ENCODE measurements around the gene CLDN8.

Gene CLDN8

DNA sequence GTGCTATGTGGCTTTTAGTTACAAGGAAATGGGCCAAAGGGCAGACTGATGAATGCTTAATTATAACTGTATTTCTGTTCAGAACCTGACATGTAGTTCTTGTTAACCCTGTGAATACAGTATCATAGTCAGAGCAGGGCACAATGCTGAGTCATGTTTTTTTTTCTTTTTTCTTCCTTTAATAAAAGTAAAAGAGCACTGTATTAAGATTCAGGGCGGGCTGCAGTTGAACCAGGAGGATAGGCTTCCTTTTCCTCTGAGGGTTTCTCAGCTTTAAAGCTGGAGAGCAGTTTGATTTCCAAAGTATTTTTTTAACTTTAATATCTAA lies 8.7 kb downstream of the CLDN8 start:
- TF ChIP-seq EZH2phosphoT487 (IDR thresholded peaks at IDR 0.05; ENCODE audit: borderline replicate concordance, low read length) = no peak
- TF ChIP-seq, protein P1, sequence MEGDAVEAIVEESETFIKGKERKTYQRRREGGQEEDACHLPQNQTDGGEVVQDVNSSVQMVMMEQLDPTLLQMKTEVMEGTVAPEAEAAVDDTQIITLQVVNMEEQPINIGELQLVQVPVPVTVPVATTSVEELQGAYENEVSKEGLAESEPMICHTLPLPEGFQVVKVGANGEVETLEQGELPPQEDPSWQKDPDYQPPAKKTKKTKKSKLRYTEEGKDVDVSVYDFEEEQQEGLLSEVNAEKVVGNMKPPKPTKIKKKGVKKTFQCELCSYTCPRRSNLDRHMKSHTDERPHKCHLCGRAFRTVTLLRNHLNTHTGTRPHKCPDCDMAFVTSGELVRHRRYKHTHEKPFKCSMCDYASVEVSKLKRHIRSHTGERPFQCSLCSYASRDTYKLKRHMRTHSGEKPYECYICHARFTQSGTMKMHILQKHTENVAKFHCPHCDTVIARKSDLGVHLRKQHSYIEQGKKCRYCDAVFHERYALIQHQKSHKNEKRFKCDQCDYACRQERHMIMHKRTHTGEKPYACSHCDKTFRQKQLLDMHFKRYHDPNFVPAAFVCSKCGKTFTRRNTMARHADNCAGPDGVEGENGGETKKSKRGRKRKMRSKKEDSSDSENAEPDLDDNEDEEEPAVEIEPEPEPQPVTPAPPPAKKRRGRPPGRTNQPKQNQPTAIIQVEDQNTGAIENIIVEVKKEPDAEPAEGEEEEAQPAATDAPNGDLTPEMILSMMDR (IDR thresholded peaks at IDR 0.05; ENCODE audit: low read depth, low read length, poor library complexity, severe bottlenecking) = no peak
- Histone ChIP-seq H3K4me1 (ENCODE audit: control insufficient read depth, low read length) (no peaks in the 10 kb centered on the region), H3K27ac (ENCODE audit: low read depth, low read length) (no peak overlapping the region), H3K4me2 (ENCODE audit: low read length) (no peak overlapping the region), H3K9me3 (ENCODE audit: control insufficient read depth, insufficient read depth, low read length) (no peaks in the 10 kb centered on the region), H4K20me1 (ENCODE audit: control insufficient read depth, insufficient read depth, low read depth, low read length) (no peaks in the 10 kb centered on the region), H3K4me3 (ENCODE audit: low read length) (no peak overlapping the region), H3F3A (ENCODE audit: control insufficient read depth, insufficient read depth) (no peaks in the 10 kb centered on the region), H3K9me2 (replicated peaks; ENCODE audit: control insufficient read depth, low read length) (no peaks in the 10 kb centered on the region), H3K36me3 (ENCODE audit: control insufficient read depth, low read length) (no peaks in the 10 kb centered on the region), H3K79me2 (ENCODE audit: control insufficient read depth, low read length) (no peaks in the 10 kb centered on the region), H3K27me3 (ENCODE audit: control insufficient read depth, low read length) (no peaks in the 10 kb centered on the region)

DNA sequence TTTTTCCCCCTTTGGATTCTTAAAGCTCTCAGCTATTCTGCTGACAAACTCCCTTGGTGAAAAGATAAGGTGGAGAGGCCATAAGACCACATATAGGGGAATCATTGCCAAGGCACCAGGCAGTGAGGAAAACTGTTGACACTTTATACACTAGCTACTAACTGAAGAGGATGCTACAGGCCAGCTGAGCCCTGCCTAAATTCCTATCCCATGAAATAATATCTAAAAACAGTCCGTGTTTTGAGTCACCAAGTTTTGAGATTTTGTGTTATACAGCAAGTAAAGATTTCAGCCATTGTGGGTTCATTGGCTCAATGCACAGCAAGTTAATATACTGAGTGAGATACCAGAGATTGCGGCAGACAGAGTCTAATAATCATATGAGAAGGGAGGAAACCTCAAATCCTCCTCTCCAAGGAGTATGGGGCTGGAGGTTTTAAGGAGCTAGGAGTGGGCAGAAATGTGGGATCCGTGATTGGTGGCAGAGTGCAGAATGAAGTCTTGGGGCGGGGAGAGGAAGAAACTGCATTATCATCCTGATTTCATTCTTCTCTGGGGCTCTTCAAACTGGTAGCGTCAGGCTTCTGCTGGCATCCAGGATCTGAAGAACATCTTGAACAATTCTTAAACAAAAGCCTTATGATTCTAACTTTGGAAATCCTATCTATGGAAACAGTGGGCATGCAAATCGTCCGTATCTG lies 9.2 kb downstream of the CLDN8 start:
- no peak overlapping the region for H3K4me3 ChIP-seq (ENCODE audit: low read length)
- TF ChIP-seq, protein P1 (IDR thresholded peaks at IDR 0.05; ENCODE audit: low read depth, low read length, poor library complexity, severe bottlenecking) = no peak
- TF ChIP-seq EZH2phosphoT487 (IDR thresholded peaks at IDR 0.05; ENCODE audit: borderline replicate concordance, low read length) = no peak
- H3K27me3 ChIP-seq (ENCODE audit: control insufficient read depth, low read length) = no peaks in the 10 kb centered on the region
- H4K20me1 ChIP-seq (ENCODE audit: control insufficient read depth, insufficient read depth, low read depth, low read length) = no peaks in the 10 kb centered on the region
- no peak overlapping the region for H3K27ac ChIP-seq (ENCODE audit: low read depth, low read length)
- H3K79me2 ChIP-seq (ENCODE audit: control insufficient read depth, low read length) = no peaks in the 10 kb centered on the region
- no peaks in the 10 kb centered on the region for H3F3A ChIP-seq (ENCODE audit: control insufficient read depth, insufficient read depth)
- H3K36me3 ChIP-seq (ENCODE audit: control insufficient read depth, low read length) = no peaks in the 10 kb centered on the region
- no peaks in the 10 kb centered on the region for H3K9me3 ChIP-seq (ENCODE audit: control insufficient read depth, insufficient read depth, low read length)
- no peak overlapping the region for H3K4me2 ChIP-seq (ENCODE audit: low read length)
- no peaks in the 10 kb centered on the region for H3K9me2 ChIP-seq (replicated peaks; ENCODE audit: control insufficient read depth, low read length)
- H3K4me1 ChIP-seq (ENCODE audit: control insufficient read depth, low read length) = no peaks in the 10 kb centered on the region

DNA sequence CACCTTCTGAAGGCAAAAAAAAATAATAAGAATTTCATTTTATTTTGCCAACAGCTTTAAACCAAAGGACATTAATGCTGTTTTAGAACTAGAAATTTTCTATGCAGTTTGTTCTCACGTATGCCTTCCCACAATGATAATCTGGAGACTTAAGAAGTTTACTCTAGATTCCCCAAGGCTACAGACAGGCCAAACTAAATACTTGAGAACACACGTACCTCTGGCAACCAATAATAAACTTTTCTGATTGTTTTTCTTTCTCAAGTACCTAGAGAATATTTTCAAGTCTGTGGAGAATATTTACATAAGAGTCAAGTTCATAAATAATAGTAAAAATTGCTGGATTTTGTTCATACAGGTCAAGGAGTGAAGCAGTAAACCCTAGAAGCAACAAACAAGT lies 15.9 kb downstream of the CLDN8 start:
- Histone ChIP-seq H4K20me1 (ENCODE audit: control insufficient read depth, insufficient read depth, low read depth, low read length) (no peaks in the 10 kb centered on the region), H3K79me2 (ENCODE audit: control insufficient read depth, low read length) (no peaks in the 10 kb centered on the region), H3F3A (ENCODE audit: control insufficient read depth, insufficient read depth) (no peaks in the 10 kb centered on the region), H3K9me2 (replicated peaks; ENCODE audit: control insufficient read depth, low read length) (no peaks in the 10 kb centered on the region), H3K27ac (ENCODE audit: low read depth, low read length) (no peak overlapping the region), H3K9me3 (ENCODE audit: control insufficient read depth, insufficient read depth, low read length) (no peaks in the 10 kb centered on the region), H3K4me1 (ENCODE audit: control insufficient read depth, low read length) (no peaks in the 10 kb centered on the region), H3K36me3 (ENCODE audit: control insufficient read depth, low read length) (no peaks in the 10 kb centered on the region), H3K4me3 (ENCODE audit: low read length) (no peak overlapping the region), H3K27me3 (ENCODE audit: control insufficient read depth, low read length) (no peaks in the 10 kb centered on the region), H3K4me2 (ENCODE audit: low read length) (no peak overlapping the region)
- TF ChIP-seq, protein P1 (IDR thresholded peaks at IDR 0.05; ENCODE audit: low read depth, low read length, poor library complexity, severe bottlenecking) = no peak
- no peak for TF ChIP-seq EZH2phosphoT487 (IDR thresholded peaks at IDR 0.05; ENCODE audit: borderline replicate concordance, low read length)

Data from DOHH2 (cell line).